GM18909 (cell line): ENCODE data around the gene GSDMA.

Experiments
- ATAC-seq: cut with Tn5 transposase; IDR thresholded peaks from one replicate; pipeline ENCODE4 v1.9.1; 2021; ENCODE audit warnings: mild to moderate bottlenecking; ENCODE audit not compliant: unreplicated experiment, poor library complexity

GSDMA gene

GRCh38 chr17:39954876-39955275 lies 7.9 kb upstream of the GSDMA start:
- ATAC-seq, result no peak

DNA sequence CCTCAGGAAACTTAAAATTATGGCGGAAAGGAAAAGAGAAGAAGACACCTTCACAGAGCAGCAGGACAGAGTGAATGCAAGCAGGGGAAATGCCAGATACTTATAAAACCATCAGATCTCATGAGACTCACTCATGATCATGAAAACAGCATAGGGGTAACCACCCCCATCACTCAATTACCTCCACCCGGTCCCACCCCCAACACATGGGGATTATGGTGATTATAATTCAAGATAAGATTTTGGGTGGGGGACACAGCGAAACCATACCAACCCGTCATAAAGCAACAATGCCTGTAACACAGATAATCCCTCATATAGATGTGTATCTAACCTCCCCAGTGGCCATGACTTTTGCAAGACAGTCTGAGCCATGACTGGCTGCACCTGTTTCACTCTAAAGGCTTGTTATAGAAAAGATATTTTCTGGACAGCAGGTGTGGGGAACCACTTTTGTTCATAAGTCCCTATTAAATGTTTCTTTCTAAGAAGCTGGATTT lies 7.0 kb upstream of the GSDMA start:
- no peak for ATAC-seq

DNA sequence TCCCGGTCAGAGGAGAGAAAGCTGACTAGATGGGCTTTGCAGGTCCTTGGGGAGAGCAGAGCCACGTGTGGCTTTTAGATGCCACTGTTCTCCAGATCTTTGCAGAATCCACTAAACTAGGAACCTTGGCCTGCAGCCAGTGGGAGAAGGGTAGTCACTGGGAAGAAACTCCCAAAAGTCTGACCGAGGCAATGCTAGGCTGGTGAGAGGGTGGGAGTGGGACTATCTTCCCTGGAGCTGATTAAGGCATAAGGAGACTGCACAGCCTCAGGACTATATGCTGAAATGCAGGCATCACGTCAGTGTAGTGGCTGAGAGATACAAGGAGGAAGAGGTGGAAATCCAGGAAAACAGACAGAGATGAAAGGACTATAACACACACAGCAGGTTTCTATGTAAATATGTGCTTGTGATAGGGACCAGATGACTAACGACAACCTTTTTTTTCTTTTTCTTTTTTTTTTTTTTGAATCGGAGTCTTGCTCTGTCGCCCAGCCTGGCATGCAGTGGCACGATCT lies 2.2 kb upstream of the GSDMA start:
- ATAC-seq, result no peak

GRCh38 chr17:39963829-39964228 lies 1.0 kb downstream of the GSDMA start:
- no peak for ATAC-seq

DNA sequence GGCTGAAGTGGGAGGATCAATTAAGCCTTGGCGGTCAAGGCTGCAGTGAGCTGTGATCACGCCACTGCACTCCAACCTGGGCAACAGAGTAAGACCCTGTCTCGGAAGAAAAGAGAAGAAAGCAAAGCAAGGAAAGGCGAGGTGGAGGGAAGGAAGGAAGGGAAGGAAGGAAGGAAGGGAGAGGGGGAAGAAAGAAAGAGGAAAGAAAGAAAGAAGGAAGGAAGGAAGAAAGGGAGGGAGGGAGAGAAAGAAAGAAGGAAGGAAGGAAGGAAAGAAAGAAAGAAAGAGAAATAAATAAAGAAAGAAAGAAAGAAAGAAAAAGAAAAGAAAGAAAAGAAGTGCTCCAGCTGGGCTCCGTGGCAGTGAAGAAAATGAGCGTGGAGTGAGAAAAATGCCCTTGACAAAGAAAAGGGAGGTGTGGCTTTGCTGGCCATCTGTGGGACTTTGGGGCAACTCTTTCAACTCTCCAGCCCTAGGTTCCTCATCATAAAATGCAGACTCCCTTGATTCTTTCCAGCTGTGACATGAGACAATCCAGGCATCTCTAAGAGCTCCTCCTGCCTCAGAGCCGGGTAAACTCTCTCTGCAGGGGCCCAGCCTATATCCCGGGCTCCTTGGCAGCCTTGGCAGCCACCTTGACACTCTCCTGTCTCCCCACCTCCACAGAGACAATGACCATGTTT lies 2.4 kb downstream of the GSDMA start:
- no peak for ATAC-seq

- no peak for ATAC-seq
Measured at GRCh38 chr17:39966771-39967170, 4.0 kb downstream of the GSDMA start.

DNA sequence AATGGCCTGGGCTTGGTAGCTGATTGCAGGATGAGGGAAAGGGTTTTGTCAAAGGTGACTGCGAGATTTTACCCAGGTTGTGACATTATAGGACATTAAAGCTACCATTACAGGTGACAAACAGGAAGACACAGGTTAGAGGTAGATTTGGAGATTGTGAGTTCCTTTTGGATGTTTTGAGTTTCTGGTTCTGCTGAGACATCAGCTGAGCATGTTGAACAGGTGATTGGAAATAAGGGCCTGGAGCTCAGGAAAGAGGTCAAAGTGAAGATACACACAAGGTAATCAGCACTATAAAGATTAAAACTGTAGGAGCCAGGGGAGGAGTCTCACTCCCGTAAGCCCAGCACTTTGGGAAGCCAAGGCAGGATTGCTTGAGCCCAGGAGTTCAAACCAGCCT lies 6.0 kb downstream of the GSDMA start:
- no peak for ATAC-seq

GRCh38 chr17:39969375-39969774 lies 6.6 kb downstream of the GSDMA start:
- no peak for ATAC-seq

DNA sequence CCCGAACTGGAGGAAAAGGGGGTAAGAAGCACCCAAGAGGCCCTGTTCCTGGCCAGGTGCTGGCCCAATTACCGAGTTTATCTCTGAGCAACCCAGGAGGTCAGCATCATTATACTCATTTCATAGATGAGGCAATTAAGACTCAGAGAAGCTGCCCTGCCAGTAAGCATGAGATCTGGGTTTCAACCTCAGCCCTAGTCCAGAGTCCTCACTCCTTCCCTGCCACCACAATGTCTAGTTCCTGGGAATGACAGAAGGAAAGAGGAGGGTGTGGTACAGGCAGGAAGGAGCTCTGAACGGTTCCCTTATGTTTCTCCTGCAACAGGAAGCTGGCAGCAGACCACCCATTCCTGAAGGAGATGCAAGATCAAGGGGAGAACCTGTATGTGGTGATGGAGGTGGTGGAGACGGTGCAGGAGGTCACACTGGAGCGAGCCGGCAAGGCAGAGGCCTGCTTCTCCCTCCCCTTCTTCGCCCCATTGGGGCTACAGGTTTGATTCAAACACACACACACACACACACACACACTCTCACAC lies 7.4 kb downstream of the GSDMA start:
- ATAC-seq, result no peak

- ATAC-seq, result no peak
Measured at GRCh38 chr17:39971076-39971603, 8.3 kb downstream of the GSDMA start.

DNA sequence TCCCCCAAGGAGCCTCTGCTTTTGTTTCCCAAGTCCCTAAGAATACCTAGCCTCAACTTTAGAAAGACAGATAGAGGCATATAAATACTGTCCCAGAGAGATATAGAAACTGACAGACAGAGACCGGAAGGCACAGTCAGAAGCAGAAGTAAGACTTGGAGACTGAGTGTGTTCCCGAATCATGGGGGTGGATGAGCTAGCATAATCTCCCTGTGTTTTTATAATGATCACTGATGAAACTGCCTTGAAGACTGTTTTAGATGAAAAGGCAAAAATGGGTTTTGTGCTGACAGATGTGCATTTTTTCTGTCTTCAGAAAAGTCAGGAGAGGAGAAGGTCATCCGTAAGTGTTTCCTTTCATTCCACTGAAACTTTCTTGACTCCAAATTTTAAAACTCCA lies 9.5 kb downstream of the GSDMA start:
- no peak for ATAC-seq

DNA sequence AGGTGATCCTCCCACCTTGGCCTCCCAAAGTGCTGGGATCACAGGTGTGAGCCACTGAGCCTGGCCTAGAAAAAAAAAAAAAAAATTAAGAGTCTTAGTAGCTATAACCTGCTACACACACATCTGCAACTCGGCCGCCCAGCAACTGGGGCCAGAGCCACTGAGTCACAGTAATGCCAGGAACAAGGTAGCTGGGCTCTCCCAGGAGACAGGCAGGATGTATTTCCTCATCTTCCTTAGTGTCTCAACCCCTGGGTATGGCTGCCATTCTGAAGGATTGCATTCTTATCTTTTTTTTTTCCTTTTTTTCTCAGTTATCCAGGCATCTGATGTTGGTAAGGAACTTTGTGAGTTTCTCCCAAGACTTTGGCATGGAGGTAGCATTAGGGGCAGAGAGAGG lies 10.7 kb downstream of the GSDMA start:
- no peak for ATAC-seq

GRCh38 chr17:39974433-39974832 lies 11.6 kb downstream of the GSDMA start:
- ATAC-seq, result no peak

DNA sequence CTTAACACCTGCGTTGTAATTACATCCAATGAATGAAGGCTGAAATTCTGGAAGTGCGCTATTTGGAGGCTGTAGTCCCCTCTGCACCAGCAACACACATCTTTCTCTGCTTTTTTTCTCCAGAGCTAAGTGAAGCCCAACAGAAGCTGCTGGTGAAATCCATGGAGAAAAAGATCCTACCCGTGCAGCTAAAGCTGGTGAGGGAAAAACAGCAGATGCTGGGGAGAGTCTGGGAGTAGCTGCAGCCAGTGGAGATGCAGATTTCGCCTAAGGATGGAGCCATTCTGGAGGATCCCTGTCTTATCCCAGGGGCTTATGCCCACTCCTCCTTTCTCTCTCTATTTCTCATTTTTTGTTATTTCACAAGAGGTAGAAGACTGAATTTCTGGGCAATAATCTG lies 13.0 kb downstream of the GSDMA start:
- ATAC-seq, result no peak

DNA sequence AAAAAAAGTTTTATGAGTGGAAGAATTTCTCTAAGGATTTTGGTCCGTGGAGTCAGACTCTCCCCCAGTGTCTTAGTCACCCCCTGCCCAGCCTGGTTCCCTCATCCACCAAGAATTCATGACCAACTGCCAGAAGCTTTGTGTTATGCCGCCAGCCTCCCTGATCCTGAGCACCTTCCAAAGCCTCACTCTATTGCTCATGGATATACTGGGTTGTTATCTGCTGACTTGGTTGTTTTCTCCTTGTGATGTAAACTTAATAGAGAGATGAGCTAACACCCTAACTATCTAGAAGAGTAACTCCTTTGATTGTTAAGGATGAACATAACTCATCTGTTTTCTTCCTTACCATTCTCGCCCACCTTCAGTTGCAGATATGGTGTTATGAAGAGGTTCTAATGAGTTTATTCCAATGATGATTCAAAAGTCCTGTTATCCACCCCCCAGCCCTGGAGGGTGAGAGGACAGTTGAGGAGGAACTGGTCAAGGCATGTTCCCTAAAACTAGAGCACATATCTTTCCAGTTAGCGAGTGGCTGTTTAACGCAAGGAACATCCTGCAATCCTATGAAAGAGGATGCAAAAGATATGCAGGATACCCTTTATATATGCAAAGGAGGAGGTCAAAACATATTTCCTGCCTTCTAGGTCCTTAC lies 16.3 kb downstream of the GSDMA start:
- no peak for ATAC-seq

DNA sequence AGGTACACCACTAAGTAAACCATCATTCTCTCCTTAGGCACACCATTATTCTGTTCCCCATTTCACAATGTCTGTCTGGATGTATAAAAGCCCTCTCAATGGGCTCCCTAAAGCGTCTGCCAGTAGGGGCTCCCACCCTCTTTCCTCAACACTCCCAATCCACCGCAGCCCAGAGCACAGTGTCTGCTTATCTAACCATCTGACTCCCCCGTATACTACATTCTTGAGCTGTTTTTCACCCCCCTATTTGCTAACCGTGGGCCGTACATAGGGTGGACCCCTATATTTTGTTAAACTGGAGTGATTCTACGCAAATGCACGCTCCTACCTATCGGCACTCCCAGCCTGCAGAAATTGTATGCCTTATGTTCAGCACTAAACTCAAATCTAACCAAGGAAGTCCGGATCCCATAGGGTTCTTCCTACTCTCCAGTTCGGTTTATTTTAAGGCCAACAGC lies 17.1 kb downstream of the GSDMA start:
- ATAC-seq, result peak; percentile 29

DNA sequence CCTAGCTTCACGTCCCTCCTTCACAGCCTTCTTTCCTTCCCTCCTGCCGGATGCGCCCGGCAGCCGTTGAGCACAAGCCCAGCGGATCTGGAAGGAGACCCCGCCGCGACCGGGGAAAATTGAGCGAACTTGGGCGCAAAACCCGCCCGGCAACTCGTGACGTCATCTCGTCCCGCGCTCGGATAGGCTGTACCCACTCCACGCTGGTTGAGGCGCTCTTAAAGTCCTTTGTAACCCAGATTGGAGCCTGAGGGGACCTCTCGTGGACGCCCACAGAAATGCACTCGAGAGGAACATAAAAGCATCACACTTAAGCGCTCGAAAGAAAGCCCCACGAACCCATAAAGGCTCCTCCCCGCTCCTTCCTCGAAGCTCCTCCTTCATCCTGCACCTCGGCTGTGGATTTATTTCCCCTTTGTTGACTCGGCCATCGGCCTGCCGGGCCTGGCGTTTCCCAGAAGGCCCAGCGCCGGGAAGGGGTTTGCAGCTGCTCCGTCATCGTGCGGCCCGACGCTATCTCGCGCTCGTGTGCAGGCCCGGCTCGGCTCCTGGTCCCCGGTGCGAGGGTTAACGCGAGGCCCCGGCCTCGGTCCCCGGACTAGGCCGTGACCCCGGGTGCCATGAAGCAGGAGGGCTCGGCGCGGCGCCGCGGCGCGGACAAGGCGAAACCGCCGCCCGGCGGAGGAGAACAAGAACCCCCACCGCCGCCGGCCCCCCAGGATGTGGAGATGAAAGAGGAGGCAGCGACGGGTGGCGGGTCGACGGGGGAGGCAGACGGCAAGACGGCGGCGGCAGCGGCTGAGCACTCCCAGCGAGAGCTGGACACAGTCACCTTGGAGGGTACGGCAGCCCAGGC lies 17.8 kb downstream of the GSDMA start, which contains the start of gene PSMD3:
Gene PSMD3, plus strand, starts transcription at position 457 of the 856 bp plus-strand sequence. Its CDS starts 164 bp downstream, at position 621.
- ATAC-seq, result peak; percentile 96

- ATAC-seq, result no peak
Measured at GRCh38 chr17:39981207-39981741, 18.5 kb downstream of the GSDMA start.

DNA sequence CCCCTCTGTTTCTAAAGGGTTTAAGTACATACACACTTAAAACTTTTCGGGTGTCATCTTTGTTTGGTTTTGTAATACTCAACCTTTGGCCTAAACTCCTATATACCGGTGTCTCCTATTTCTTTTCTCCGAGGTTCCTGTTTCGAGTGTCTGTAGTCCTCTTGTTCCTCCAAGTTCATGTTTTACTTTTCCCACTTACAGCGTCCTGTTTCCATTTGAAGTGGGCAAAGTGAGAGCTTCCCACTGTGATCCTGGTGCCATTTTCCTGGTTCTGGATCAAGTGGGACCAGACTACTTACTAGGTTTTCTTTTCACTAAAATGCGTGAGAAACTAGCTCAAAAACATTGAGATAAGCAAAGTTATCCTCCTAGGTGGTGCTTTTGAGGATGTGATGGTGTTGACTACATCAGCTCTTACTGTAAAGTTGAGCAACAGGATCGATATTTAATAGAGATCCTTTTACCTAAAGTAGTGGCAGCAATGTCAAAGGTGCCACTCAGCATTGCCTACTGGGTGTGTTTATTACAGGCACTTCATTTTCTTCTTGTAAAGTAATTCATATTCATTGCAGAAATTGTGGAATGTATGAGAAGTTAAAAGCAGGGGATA lies 19.1 kb downstream of the GSDMA start:
- no peak for ATAC-seq
